GM18907 (cell line): ENCODE measurements around the gene MYB.
"Not testable (repeated sequence)": the region's sequence is repeated elsewhere in the genome, so short reads cannot be mapped to it uniquely, and the experiment has no call there.

Experiments used
- ATAC-seq: cut with Tn5 transposase; IDR thresholded peaks from one replicate; pipeline ENCODE4 v1.9.1; 2021; ENCODE audit warnings: mild to moderate bottlenecking, moderate library complexity; ENCODE audit not compliant: unreplicated experiment

The MYB gene

DNA sequence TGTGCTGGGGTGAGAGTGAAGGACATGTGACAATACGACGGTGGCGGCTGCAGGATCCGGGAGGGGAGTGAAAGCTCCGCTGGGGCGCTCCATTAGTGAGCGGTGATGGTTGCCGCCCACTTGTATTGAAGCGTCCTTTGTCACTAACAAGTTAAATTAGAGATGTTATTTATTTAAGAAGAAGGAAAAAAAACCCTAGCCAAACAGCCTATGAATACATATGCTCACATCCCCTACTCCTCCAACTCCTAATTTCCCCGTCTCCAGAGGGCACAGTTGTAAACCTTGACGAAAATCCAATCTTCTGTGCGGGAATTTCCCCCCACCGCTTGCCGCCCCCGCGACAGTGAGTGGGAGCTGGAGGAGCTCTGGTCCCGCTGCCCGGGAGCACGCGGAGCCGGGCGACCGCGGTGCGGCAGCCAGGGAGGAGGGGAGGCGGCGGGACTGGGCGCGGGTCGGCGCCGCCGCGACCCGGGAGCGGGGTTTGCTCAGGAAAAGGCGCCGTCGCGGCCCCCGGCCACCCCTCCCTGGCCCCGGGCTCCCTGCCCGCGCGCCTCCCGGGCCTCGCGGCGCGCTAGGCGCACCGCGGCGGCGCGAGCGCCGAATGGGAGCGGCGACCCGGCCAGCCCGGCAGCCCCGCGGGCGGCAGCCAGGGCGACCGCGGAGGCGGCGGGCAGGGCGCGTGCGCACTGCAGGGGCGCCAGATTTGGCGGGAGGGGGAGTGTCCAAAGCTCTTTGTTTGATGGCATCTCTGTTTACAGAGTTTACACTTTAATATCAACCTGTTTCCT, at the start of gene MYB:
TSS of gene MYB (plus strand) at position 767 of the 791 bp plus-strand sequence. CDS start 206 bp downstream, outside the sequence.
- ATAC-seq, result peak; percentile 41

DNA sequence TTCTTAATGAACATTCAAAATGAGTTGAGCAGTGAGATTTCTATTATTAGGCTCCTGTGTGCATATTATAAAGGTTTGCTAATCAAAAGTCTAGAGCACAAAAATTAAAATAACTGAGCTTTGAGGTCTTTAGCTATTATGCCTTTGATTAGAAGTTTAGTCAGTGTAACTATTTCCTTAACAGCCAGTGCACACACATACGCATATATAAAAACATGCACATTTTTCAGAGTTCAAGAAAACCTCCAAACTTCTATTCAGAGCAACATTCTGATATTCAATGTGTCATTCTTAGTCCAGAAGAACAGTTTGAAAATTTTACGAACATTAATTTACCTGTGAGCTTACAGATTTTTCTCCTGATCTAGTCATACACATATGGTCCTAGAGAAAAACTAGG, 48.3 kb upstream of the MYB start:
- ATAC-seq, result no peak

- ATAC-seq, result no peak
These were observed 45.3 kb upstream of the MYB start for GRCh38 chr6:135135835-135136234.

GRCh38 chr6:135137826-135138225, 43.3 kb upstream of the MYB start:
- ATAC-seq, result no peak

- ATAC-seq, result no peak
These were observed 39.9 kb upstream of the MYB start for GRCh38 chr6:135141182-135141581.

DNA sequence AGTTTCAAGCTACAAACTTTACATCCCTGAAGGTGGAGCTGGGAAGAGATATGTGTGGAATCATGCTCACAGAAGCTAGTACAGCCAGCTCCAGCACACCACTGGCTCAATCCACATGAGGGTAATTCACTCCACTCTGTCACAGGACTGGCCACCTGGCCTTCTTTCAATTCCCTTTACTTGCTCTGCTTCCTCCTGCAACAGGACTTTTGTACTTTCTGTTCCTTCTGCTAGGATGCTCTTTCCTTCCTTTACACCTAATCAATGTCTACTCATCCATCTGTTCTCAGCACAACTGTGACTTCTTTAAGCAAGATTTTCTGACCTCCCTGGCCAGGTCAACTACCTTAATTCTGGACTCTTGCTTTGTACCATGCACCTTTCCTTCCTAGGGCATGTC, 39.4 kb upstream of the MYB start:
- peak; percentile 43 for ATAC-seq

DNA sequence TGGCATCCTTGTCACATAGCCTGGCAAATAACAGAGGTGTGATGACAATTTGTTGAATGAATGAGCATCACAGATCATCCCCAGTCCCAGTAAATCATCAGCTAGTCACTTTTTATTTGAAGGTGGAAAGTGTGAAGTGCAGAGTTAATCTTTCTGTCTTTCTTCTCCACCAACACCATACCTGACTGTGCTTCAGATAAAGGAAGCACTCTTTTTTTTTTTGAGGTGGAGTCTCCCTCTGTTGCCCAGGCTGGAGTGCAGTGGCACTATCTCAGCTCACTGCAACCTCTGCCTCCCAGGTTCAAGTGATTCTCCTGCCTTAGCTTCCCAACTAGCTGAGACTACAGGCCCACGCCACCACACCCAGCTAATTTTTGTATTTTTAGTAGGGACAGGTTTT, 38.9 kb upstream of the MYB start:
- not testable (repeated sequence) for ATAC-seq

DNA sequence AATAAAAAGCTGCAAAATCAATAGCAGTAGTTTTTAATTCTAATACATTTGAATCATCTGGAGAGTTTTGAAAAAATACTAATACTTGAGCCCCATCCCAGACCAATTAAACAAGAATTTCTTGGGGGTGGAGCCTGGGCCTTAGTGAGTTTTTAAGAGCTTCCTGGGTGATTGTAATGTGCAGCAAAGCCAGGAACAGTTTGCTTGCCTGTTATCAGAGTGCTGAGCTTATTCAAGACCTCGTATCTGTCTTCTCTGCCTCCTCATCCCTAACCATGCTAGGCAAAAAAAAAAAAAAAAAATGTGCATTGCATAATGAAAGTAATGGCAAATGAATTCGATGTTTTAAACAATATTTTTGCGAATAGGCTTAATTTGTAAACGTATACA, 36.4 kb upstream of the MYB start:
- no peak for ATAC-seq

GRCh38 chr6:135145063-135145800, 35.9 kb upstream of the MYB start:
- no peak for ATAC-seq

DNA sequence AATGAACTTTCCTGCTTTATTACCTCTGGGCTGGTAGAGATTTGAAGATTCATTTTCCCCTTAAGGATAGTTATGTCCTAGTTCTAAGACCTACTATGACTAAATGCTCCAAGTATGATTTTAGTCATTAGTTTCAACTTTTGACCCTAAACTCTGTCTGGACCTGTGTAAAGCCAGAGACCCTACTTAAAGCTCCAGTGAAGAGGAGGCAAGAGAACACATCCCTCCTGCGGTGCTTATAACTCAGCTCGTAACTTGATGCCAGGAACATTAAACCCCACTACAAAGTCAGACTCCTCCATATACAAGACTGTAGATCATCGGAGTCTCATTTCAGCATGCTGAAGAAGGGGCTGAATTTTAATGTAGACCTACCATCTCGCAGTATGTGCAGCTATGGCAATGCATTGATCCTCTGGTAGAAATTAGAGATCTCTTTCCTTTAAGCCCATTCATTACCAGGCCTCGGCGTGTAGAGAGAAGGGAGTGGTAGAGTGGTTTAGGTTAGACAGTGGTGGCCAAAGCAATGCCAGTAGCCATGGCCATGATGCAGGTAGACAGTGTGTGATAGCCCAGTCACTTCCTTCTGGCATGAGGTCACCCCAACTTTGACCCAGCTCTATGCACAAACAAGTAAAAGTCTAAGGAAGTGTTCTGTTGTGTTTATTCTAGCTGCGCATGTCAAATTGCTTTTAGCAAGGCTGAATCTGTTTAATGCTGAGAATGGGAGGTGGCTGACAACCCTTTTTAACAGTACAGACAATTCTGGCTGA, 34.8 kb upstream of the MYB start:
- no peak for ATAC-seq

DNA sequence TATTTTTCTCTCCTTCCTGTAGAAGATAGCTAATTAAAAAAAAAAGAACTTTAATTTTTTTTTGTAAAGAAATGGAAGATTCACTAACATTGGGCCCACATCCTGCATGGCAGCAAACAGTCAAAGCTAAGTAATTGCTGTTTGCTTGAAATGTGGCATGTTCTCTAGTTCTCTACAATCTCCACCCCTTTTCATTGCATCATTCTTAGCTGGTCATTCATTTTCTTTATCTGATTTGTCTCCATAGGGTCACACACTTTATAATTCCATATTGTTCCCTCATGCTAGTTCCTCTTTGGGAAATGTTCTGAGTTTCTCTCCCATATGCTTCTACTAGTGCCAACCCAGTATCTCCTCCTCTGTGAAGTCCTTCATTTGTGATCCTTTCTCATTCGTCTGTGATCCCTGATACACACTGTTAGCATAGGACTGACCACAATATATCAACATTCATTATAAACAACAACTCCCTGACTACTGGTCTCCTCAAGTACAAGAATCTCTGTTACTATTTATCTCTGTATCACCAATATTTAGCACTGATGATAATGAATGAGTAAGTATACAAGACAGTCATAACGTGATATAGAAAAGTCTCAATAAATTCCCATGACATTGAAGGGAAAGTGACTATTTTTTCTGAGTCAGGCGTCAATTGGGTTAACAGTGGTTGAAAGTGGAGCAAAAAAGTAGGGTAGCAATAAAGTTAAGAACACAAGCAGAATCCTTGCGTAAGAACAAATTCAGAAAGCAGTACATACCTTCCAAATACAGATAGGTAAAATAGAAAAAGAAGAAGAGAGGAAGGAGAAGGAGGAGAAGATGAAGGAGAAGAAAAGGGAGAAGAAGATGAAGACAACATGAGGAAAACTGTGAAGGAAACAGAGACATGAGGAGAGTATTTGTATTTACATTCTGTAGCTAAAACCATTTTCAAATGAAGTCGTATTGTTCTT, 33.2 kb upstream of the MYB start:
- ATAC-seq, result no peak

DNA sequence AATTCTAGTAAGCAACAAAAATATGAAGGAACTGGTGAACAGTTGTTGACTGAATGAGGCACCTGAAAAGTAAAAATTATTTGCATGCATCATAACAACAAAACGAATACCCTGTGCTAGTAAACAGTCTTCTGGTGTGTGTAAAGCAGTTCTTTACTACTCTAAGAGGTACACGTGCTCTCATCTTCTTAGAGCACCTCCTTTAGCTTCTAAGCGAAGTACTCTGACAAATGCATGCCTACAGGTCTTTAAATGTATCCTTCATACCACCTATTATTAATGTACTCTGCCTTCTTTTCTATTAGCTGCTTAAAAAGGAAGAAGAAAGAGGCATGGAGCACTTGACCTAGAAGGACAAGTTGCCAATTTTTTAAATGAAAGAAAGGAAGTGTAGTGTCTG, 32.2 kb upstream of the MYB start:
- ATAC-seq, result no peak

DNA sequence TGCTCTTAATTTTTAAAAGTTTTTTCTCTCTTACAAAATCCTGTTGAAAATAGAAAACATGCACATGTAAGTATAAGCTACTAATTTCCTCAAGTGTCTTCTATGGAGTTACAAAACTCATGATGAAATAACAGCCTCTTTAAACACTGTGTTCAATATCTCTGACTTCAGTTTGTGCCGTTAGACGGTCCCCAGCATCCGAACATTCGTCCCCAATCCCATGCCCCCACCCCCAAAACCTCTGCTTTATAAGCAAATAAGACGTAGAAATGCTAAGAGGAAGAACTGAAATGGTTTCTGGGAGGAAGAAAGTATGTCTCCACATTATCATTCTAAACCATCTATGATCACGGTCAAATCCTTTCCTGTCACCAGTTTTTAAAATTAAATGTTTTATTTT, 31.7 kb upstream of the MYB start:
- no peak for ATAC-seq

DNA sequence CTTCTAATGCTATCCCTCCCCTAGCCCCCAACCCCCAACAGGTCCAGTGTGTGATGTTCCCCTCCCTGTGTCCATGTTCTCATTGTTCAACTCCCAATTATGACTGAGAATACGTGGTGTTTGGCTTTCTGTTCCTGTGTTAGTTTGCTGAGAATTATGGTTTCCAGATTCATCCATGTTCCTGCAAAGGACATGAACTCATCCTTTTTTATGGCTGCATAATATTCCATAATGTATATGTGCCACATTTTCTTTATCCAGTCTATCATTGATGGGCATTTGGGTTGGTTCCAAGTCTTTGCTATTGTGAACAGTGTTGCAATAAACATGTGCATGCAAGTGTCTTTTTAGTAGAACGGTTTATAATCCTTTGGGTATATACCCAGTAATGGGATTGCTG, 30.6 kb upstream of the MYB start:
- not testable (repeated sequence) for ATAC-seq

GRCh38 chr6:135154125-135154524, 27.0 kb upstream of the MYB start:
- not testable (repeated sequence) for ATAC-seq

GRCh38 chr6:135158397-135158796, 22.7 kb upstream of the MYB start:
- ATAC-seq, result no peak

- no peak for ATAC-seq
These were observed 21.6 kb upstream of the MYB start for GRCh38 chr6:135159531-135159930.

DNA sequence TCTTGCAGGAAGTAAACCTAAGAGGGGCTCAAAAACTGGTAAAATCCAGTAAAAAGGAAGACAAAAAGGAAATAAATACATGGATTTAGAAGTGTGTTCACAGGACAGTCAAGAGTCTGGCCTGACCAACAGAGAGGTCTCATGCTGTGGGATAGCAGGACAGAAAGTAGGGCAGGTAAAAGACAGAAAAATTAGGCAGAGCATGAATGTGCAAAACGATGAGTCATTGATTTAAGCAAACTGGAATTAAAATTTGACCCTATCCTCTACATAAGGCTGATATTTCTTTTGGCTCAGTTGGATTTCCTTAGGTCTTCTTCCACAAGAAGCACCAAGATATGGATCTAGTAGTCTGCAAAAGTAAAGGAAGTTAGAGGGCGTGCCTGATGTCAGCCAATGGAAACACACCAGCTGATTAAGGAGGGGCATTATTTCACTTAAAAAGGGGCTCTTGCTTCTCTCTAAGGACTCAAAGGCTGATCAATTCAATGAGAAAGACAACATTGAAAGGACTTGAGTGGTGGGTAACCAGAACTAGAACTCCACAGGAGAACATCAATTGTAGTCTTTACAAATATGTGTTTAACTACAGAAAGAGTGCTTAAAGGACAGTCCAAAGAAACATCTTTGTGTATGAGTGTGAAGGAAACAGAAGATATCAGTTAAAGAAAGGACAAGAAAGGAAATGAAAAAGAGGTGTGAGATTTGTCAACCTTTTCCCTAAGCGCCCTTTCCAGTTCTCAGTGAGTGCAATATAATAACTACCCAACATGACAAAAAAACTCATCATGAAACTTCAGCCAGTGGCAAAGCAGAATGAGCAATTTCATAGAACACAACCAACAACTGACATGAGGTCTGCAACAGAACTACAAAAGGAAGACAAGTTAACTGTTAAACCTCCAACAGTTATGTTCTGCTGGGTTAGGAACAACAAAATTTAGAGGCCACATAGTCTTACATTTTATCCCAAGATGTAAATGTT, 19.4 kb upstream of the MYB start:
- no peak for ATAC-seq
